ENCODE measurements around the gene DBR1. TPM values are rescaled to one million over a fixed set of nuclear protein-coding genes. Genes with fewer than 3 reads are reported as not detected.

The DBR1 gene
- total and polyA plus RNA-seq, 4 donors, result 6.2 to 20.8 (median 12.3) TPM

- Histone ChIP-seq H3K9me3 (ENCODE audit: control insufficient read depth in 4 of 4, insufficient read depth in 3 of 4, low read length in 3 of 4) (no peaks in the 10 kb centered on the region), H3K9ac (ENCODE audit: insufficient read depth in 1 of 2, low read length in 2 of 2) (no peak overlapping the region), H3K27me3 (ENCODE audit: control insufficient read depth in 3 of 3, insufficient read depth in 3 of 3, low read length in 2 of 3) (peaks cover 0 to 3% (median 0%) of the 10 kb centered on the region in 3 donors), H3K4me1 (ENCODE audit: control insufficient read depth in 5 of 5, insufficient read depth in 5 of 5, low read length in 5 of 5) (no peaks in the 10 kb centered on the region), H3K27ac (ENCODE audit: low read depth in 1 of 2, low read length in 1 of 2) (no peak overlapping the region), H3K36me3 (ENCODE audit: control insufficient read depth in 4 of 4, insufficient read depth in 4 of 4, low read length in 4 of 4) (no peaks in the 10 kb centered on the region), H3K4me3 (no peak overlapping the region)
- ATAC-seq (ENCODE audit: insufficient read depth, low FRiP score), result no peak
- TF ChIP-seq CTCF (IDR thresholded peaks at IDR 0.05; ENCODE audit: control extremely low read depth, extremely low read depth), result no peak
- 37 to 42% methylated on average over 2 of the region's 2 CpGs for WGBS, 2 donors
- no peak for DNase-seq
Measured at GRCh38 chr3:138135833-138136194, 38.9 kb downstream of the DBR1 start.

- H3K36me3 ChIP-seq (ENCODE audit: control insufficient read depth in 4 of 4, insufficient read depth in 4 of 4, low read length in 4 of 4), result no peaks in the 10 kb centered on the region
- ATAC-seq (ENCODE audit: insufficient read depth, low FRiP score) (no peak), DNase-seq (no peak)
- no peak overlapping the region for H3K4me3 ChIP-seq
- H3K27me3 ChIP-seq (ENCODE audit: control insufficient read depth in 3 of 3, insufficient read depth in 3 of 3, low read length in 2 of 3), result peaks cover 0 to 3% (median 0%) of the 10 kb centered on the region in 3 donors
- H3K4me1 ChIP-seq (ENCODE audit: control insufficient read depth in 5 of 5, insufficient read depth in 5 of 5, low read length in 5 of 5), result no peaks in the 10 kb centered on the region
- TF ChIP-seq CTCF (IDR thresholded peaks at IDR 0.05; ENCODE audit: control extremely low read depth, extremely low read depth), result no peak
- no peak overlapping the region for H3K27ac ChIP-seq (ENCODE audit: low read depth in 1 of 2, low read length in 1 of 2)
- H3K9ac ChIP-seq (ENCODE audit: insufficient read depth in 1 of 2, low read length in 2 of 2), result no peak overlapping the region
- 35 to 51% methylated on average over 3 of the region's 3 CpGs for WGBS, 2 donors
- no peaks in the 10 kb centered on the region for H3K9me3 ChIP-seq (ENCODE audit: control insufficient read depth in 4 of 4, insufficient read depth in 3 of 4, low read length in 3 of 4)
Measured at GRCh38 chr3:138135146-138135832, 39.4 kb downstream of the DBR1 start.

- DNase-seq (no peak), ATAC-seq (ENCODE audit: insufficient read depth, low FRiP score) (no peak)
- no peaks in the 10 kb centered on the region for H3K36me3 ChIP-seq (ENCODE audit: control insufficient read depth in 4 of 4, insufficient read depth in 4 of 4, low read length in 4 of 4)
- peaks cover 0 to 3% (median 0%) of the 10 kb centered on the region in 3 donors for H3K27me3 ChIP-seq (ENCODE audit: control insufficient read depth in 3 of 3, insufficient read depth in 3 of 3, low read length in 2 of 3)
- no peak within 1 kb of the TSS for H3K27ac ChIP-seq (ENCODE audit: low read depth in 1 of 2, low read length in 1 of 2)
- 73 to 94% methylated on average over 1 of the region's 1 CpG for WGBS, 2 donors
- TF ChIP-seq CTCF (IDR thresholded peaks at IDR 0.05; ENCODE audit: control extremely low read depth, extremely low read depth), result no peak
- H3K4me1 ChIP-seq (ENCODE audit: control insufficient read depth in 5 of 5, insufficient read depth in 5 of 5, low read length in 5 of 5), result no peaks in the 10 kb centered on the region
- no peaks in the 10 kb centered on the region for H3K9me3 ChIP-seq (ENCODE audit: control insufficient read depth in 4 of 4, insufficient read depth in 3 of 4, low read length in 3 of 4)
- H3K9ac ChIP-seq (ENCODE audit: insufficient read depth in 1 of 2, low read length in 2 of 2), result no peak within 1 kb of the TSS
- no peak within 1 kb of the TSS for H3K4me3 ChIP-seq
Measured at GRCh38 chr3:138132239-138132638, 42.5 kb downstream of the DBR1 start, which contains the start of gene A4GNT. Gene A4GNT, minus strand, starts transcription at chr3:138132390. Its CDS starts 1,134 bp downstream, at chr3:138131256.

Measured in lung (tissue), 12 donors.